HCT116 (cell line): ENCODE results near the gene CYP11A1. TPM values are rescaled to one million over a fixed set of nuclear protein-coding genes. Genes with fewer than 3 reads are reported as not detected.

Experiments used
- ATAC-seq: fragments of 200-7000 bp; cut with Tn5 transposase; 2 replicates; pipeline ENCODE4 v1.9.1; 2020; ENCODE audit warnings: mild to moderate bottlenecking, moderate library complexity
- BruUV-seq: library from RNA; stranded (reverse); fragments of 400-500 nt; replicated peaks from 2 replicates; lab custom pipeline; 2021; lab: Mats Ljungman, UMichigan
- CTCF ChIA-PET: fragments of 300-600 bp; sonication (Branson Sonifier 250); formaldehyde crosslinking; loops from one replicate; lab custom pipeline; 2021; ENCODE audit warnings: antibody characterized with exemption; lab: Charles Lee
- POLR2A ChIA-PET: fragments of 300-600, 350-600 bp; sonication (Branson Sonifier 250); formaldehyde crosslinking; loops from one replicate; lab custom pipeline; 2021; ENCODE audit warnings: antibody characterized with exemption; lab: Charles Lee
- RAD21 ChIA-PET, 2 experiments: fragments of 300-600 bp; sonication (Branson Sonifier 250); formaldehyde crosslinking; loops; one replicate each; lab custom pipeline; 2023; ENCODE audit warnings: low total read pairs in 2 of 2; ENCODE audit not compliant: uncharacterized antibody in 2 of 2, unreplicated experiment in 2 of 2, low non-redundant PET in 1 of 2; lab: Charles Lee
- DNase-seq: peaks from one replicate; pipeline ENCODE4 v3.0.0-alpha.2; 2010; ENCODE audit warnings: low read depth, low spot score
- H2AFZ ChIP-seq: fragments of 200-600 bp; shearing (Covaris generic), sonication (generic); 2 replicates; pipeline ENCODE4 v1.6.1; 2017; ENCODE audit warnings: low read depth, mixed run types, mixed read lengths, antibody characterized with exemption, low read length; ENCODE audit not compliant: poor library complexity, severe bottlenecking
- H3K27ac ChIP-seq: 2 replicates; pipeline ENCODE4 v1.5.1; 2012; ENCODE audit warnings: low read depth, low read length
- H3K27me3 ChIP-seq: fragments of 200-600 bp; sonication (generic); 2 replicates; pipeline ENCODE4 v1.6.1; 2016; ENCODE audit warnings: mixed run types, low read length, mixed read lengths; ENCODE audit not compliant: insufficient read depth
- H3K36me3 ChIP-seq, 2 experiments: fragments of 200-500 bp in 1 of 2; fragments of 200-600 bp in 1 of 2; sonication (Bioruptor generic) in 1 of 2; sonication (generic) in 1 of 2; 2 replicates each; pipeline versions ENCODE4 v1.5.1 to v1.6.1; 2014 to 2016; ENCODE audit warnings: low read length in 2 of 2, inconsistent platforms in 1 of 2, mixed read lengths in 1 of 2, mixed run types in 1 of 2; ENCODE audit not compliant: insufficient read depth in 2 of 2, control insufficient read depth in 1 of 2
- H3K4me1 ChIP-seq, 2 experiments: fragments of 200-600 bp in 1 of 2; sonication (generic) in 1 of 2; 2 replicates each; pipeline versions ENCODE4 v1.5.1 to v1.6.1; 2012 to 2017; ENCODE audit warnings: low read length in 2 of 2, inconsistent platforms in 1 of 2, mild to moderate bottlenecking in 1 of 2, mixed read lengths in 1 of 2, mixed run types in 1 of 2, moderate library complexity in 1 of 2; ENCODE audit not compliant: insufficient read depth in 2 of 2, control insufficient read depth in 1 of 2
- H3K4me2 ChIP-seq: fragments of 200-600 bp; sonication (generic); 2 replicates; pipeline ENCODE4 v1.6.1; 2017; ENCODE audit warnings: mixed run types, low read length, mixed read lengths
- H3K4me3 ChIP-seq, 2 experiments: fragments of 200-600 bp in 1 of 2; sonication (generic) in 1 of 2; replicated peaks in 1 of 2; 2 replicates each; pipeline ENCODE4 v1.5.1; 2011 to 2016; ENCODE audit warnings: low read length in 2 of 2, control low read depth in 1 of 2, low read depth in 1 of 2, mild to moderate bottlenecking in 1 of 2, mixed read lengths in 1 of 2, mixed run types in 1 of 2
- H3K79me2 ChIP-seq: fragments of 200-600 bp; sonication (generic); 2 replicates; pipeline ENCODE4 v1.6.1; 2017; ENCODE audit warnings: mild to moderate bottlenecking, mixed run types, low read length, moderate library complexity, mixed read lengths; ENCODE audit not compliant: insufficient read depth
- H3K9ac ChIP-seq: fragments of 200-600 bp; sonication (generic); 2 replicates; pipeline ENCODE4 v1.6.1; 2016; ENCODE audit warnings: low read length, mixed read lengths
- H3K9me2 ChIP-seq: fragments of 200-600 bp; sonication (generic), shearing (Covaris generic); 2 replicates; pipeline ENCODE4 v1.6.1; 2017; ENCODE audit warnings: mixed run types, mild to moderate bottlenecking, moderate library complexity; ENCODE audit not compliant: insufficient read depth
- H3K9me3 ChIP-seq, 2 experiments: fragments of 200-500 bp in 1 of 2; fragments of 200-600 bp in 1 of 2; sonication (Bioruptor generic) in 1 of 2; sonication (generic) in 1 of 2; 2 replicates each; pipeline ENCODE4 v1.6.1; 2014 to 2017; ENCODE audit warnings: low read length in 2 of 2, mixed read lengths in 2 of 2, inconsistent platforms in 1 of 2, low read depth in 1 of 2, mild to moderate bottlenecking in 1 of 2, mixed run types in 1 of 2, moderate library complexity in 1 of 2; ENCODE audit not compliant: control insufficient read depth in 1 of 2, insufficient read depth in 1 of 2
- H4K20me1 ChIP-seq: fragments of 200-600 bp; sonication (generic), shearing (Covaris generic); 2 replicates; pipeline ENCODE4 v1.6.1; 2017; ENCODE audit warnings: mixed run types, mild to moderate bottlenecking, moderate library complexity; ENCODE audit not compliant: insufficient read depth
- CBX3 ChIP-seq: IDR thresholded peaks from 2 replicates; pipeline ENCODE4 v1.6.1; 2012; ENCODE audit warnings: low read depth
- CEBPB ChIP-seq: IDR thresholded peaks from 2 replicates; pipeline ENCODE4 v1.6.1; 2012; ENCODE audit warnings: low read depth
- EGR1 ChIP-seq: IDR thresholded peaks from 2 replicates; pipeline ENCODE4 v1.6.1; 2012; ENCODE audit warnings: low read depth
- EZH2 ChIP-seq: fragments of 200-600 bp; sonication (generic); IDR thresholded peaks from 2 replicates; pipeline ENCODE4 v1.6.1; 2017; ENCODE audit warnings: antibody characterized with exemption, mixed run types
- FOSL1 ChIP-seq: IDR thresholded peaks from 2 replicates; pipeline ENCODE4 v1.6.1; 2012; ENCODE audit warnings: low read depth
- JUND ChIP-seq: IDR thresholded peaks from 2 replicates; pipeline ENCODE4 v1.6.1; 2012
- POLR2A ChIP-seq: IDR thresholded peaks from 2 replicates; pipeline ENCODE4 v1.7.0; 2011; ENCODE audit warnings: borderline replicate concordance; ENCODE audit not compliant: insufficient read depth, insufficient read length; ENCODE audit errors: extremely low read depth
- POLR2AphosphoS5 ChIP-seq: IDR thresholded peaks from 2 replicates; pipeline ENCODE4 v1.6.1; 2011; ENCODE audit warnings: mild to moderate bottlenecking, low read depth, low read length, moderate library complexity
- RAD21 ChIP-seq: IDR thresholded peaks from 2 replicates; pipeline ENCODE4 v1.6.1; 2012; ENCODE audit warnings: low read depth, mild to moderate bottlenecking
- SIN3A ChIP-seq: IDR thresholded peaks from 2 replicates; pipeline ENCODE4 v1.6.1; 2012; ENCODE audit warnings: low read depth
- SP1 ChIP-seq: IDR thresholded peaks from 2 replicates; pipeline ENCODE4 v1.6.1; 2012; ENCODE audit warnings: low read depth
- SRF ChIP-seq: IDR thresholded peaks from 2 replicates; pipeline ENCODE4 v1.6.1; 2012; ENCODE audit warnings: low read depth
- YY1 ChIP-seq: IDR thresholded peaks from 2 replicates; pipeline ENCODE4 v1.6.1; 2011; ENCODE audit warnings: low read length, low read depth, moderate library complexity, mild to moderate bottlenecking; ENCODE audit not compliant: insufficient replicate concordance; ENCODE audit errors: extremely low read depth
- ZFX ChIP-seq: fragments of 450-650 bp; IDR thresholded peaks from 2 replicates; pipeline ENCODE4 v1.6.1; 2017
- ZNF274 ChIP-seq: fragments of 200-500 bp; sonication (Bioruptor generic); IDR thresholded peaks from 2 replicates; pipeline ENCODE4 v1.6.1; 2014; ENCODE audit warnings: mild to moderate bottlenecking, low read depth, low read length, inconsistent platforms
- intact Hi-C: fragments of 100-400 bp; cut with micrococcal nuclease; formaldehyde crosslinking; loops from 2 replicates; pipeline ENCODE4 v1.10.0; 2022
- total RNA-seq: library from RNA; stranded (reverse); gene quantifications from one replicate; pipeline ENCODE4 v1.2.1, GENCODE V29; 2021; ENCODE audit not compliant: unreplicated experiment
- TF ChIP-seq, protein P1 (sequence below): IDR thresholded peaks from 2 replicates; pipeline ENCODE4 v1.6.1; 2012
- TF ChIP-seq, protein P2 (sequence below): IDR thresholded peaks from 2 replicates; pipeline ENCODE4 v1.6.1; 2011; ENCODE audit warnings: mild to moderate bottlenecking, low read length, moderate library complexity; ENCODE audit not compliant: insufficient replicate concordance; ENCODE audit errors: extremely low read depth
- TF ChIP-seq, protein P3 (sequence below): IDR thresholded peaks from 2 replicates; pipeline ENCODE4 v1.6.1; 2012
- TF ChIP-seq, protein P4 (sequence below), 3 experiments: fragments of 200-600 bp in 1 of 3; sonication (generic) in 1 of 3; IDR thresholded peaks in 2 of 3; conservative IDR thresholded peaks in 1 of 3; 2 replicates each; pipeline ENCODE4 v1.5.1; 2012 to 2017; ENCODE audit warnings: low read depth in 2 of 3, low read length in 2 of 3, antibody characterized with exemption in 1 of 3, borderline replicate concordance in 1 of 3, control low read depth in 1 of 3, mild to moderate bottlenecking in 1 of 3, mixed read lengths in 1 of 3, mixed run types in 1 of 3, moderate library complexity in 1 of 3; ENCODE audit not compliant: insufficient read depth in 1 of 3

Gene CYP11A1
- total RNA-seq, 1 experiment from 2014 or later = 0.57 TPM

DNA sequence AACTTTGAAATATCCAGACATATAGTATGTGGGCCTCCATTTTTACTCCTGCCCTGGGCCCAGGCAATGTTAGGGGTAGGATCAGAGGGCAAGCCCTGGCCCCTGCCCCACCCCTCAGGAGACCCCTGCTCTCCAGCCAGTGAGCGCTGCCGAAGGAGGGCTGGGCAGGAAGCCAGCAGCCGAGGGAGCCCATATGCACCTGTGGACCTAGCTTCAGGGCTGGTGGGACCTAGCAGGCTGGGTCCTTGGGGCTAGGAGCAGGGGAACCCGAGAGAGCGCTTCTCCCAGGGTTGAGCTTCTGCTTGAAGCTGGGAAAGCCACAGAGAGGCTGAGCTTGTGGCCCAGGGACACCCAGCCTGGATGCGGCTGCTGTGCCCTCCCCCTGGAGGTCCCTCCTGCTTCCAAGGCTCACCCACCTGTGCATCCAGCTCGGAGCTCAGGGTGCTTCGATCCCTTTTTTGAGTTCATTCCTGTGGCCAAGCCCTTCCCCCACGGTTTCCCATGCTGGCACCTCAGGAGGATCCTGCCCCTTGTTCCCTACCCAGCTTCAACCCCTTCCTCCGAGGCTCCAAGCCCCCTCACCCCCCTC lies 21.0 kb upstream of the CYP11A1 start:
- Histone ChIP-seq H3K4me3 (no peak overlapping the region), H4K20me1 (no peaks in the 10 kb centered on the region), H3K27ac (no peak overlapping the region), H3K9me2 (no peaks in the 10 kb centered on the region), H3K9ac (no peak overlapping the region), H3K4me1 (peaks cover 18 to 94% of the 10 kb centered on the region in 2 experiments), H3K4me2 (peak overlapping the region; percentile 21), H3K79me2 (no peaks in the 10 kb centered on the region), H2AFZ (no peak overlapping the region), H3K36me3 (no peaks in the 10 kb centered on the region), H3K27me3 (no peaks in the 10 kb centered on the region), H3K9me3 (no peaks in the 10 kb centered on the region)
- no TSS peak for BruUV-seq
- DNase-seq (no peak), ATAC-seq (no peak)
- intact Hi-C loops = no loop called here
- ChIA-PET POLR2A (interaction anchor here (1.4 kb wide), 1 partner anchor 9 kb away, joined by 5 read pairs; no protein-coding TSS in a partner anchor), RAD21 (no interaction called here), CTCF (interaction anchor here (0.8 kb wide), 1 partner anchor 50 kb away, joined by 3 read pairs; no protein-coding TSS in a partner anchor)
- TF ChIP-seq ZFX (no peak), CEBPB (no peak), RAD21 (no peak), EGR1 (no peak), YY1 (no peak), SIN3A (no peak), EZH2 (no peak), SP1 (no peak), POLR2A (no peak), ZNF274 (no peak), SRF (no peak), POLR2AphosphoS5 (no peak), CBX3 (no peak), FOSL1 (no peak), JUND (no peak)
- TF ChIP-seq, protein P1, sequence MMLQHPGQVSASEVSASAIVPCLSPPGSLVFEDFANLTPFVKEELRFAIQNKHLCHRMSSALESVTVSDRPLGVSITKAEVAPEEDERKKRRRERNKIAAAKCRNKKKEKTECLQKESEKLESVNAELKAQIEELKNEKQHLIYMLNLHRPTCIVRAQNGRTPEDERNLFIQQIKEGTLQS = no peak
- TF ChIP-seq, protein P2, sequence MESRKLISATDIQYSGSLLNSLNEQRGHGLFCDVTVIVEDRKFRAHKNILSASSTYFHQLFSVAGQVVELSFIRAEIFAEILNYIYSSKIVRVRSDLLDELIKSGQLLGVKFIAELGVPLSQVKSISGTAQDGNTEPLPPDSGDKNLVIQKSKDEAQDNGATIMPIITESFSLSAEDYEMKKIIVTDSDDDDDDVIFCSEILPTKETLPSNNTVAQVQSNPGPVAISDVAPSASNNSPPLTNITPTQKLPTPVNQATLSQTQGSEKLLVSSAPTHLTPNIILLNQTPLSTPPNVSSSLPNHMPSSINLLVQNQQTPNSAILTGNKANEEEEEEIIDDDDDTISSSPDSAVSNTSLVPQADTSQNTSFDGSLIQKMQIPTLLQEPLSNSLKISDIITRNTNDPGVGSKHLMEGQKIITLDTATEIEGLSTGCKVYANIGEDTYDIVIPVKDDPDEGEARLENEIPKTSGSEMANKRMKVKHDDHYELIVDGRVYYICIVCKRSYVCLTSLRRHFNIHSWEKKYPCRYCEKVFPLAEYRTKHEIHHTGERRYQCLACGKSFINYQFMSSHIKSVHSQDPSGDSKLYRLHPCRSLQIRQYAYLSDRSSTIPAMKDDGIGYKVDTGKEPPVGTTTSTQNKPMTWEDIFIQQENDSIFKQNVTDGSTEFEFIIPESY = no peak
- TF ChIP-seq, protein P3, sequence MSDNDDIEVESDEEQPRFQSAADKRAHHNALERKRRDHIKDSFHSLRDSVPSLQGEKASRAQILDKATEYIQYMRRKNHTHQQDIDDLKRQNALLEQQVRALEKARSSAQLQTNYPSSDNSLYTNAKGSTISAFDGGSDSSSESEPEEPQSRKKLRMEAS = no peak
- TF ChIP-seq, protein P4, sequence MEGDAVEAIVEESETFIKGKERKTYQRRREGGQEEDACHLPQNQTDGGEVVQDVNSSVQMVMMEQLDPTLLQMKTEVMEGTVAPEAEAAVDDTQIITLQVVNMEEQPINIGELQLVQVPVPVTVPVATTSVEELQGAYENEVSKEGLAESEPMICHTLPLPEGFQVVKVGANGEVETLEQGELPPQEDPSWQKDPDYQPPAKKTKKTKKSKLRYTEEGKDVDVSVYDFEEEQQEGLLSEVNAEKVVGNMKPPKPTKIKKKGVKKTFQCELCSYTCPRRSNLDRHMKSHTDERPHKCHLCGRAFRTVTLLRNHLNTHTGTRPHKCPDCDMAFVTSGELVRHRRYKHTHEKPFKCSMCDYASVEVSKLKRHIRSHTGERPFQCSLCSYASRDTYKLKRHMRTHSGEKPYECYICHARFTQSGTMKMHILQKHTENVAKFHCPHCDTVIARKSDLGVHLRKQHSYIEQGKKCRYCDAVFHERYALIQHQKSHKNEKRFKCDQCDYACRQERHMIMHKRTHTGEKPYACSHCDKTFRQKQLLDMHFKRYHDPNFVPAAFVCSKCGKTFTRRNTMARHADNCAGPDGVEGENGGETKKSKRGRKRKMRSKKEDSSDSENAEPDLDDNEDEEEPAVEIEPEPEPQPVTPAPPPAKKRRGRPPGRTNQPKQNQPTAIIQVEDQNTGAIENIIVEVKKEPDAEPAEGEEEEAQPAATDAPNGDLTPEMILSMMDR (IDR thresholded peaks at IDR 0.05 in 2 of 3, conservative IDR thresholded peaks at IDR 0.05 in 1 of 3; ENCODE audit: borderline replicate concordance in 1 of 3, insufficient read depth in 1 of 3, low read depth in 2 of 3, low read length in 2 of 3) = no peak
